ENCODE data around the gene COPZ1. TPM values are rescaled to one million over a fixed set of nuclear protein-coding genes. Genes with fewer than 3 reads are reported as not detected.
"Not testable (repeated sequence)": the region's sequence is repeated elsewhere in the genome, so short reads cannot be mapped to it uniquely, and the experiment has no call there.

COPZ1 gene
- total RNA-seq, 1 experiment from 2014 or later = 186 TPM

DNA sequence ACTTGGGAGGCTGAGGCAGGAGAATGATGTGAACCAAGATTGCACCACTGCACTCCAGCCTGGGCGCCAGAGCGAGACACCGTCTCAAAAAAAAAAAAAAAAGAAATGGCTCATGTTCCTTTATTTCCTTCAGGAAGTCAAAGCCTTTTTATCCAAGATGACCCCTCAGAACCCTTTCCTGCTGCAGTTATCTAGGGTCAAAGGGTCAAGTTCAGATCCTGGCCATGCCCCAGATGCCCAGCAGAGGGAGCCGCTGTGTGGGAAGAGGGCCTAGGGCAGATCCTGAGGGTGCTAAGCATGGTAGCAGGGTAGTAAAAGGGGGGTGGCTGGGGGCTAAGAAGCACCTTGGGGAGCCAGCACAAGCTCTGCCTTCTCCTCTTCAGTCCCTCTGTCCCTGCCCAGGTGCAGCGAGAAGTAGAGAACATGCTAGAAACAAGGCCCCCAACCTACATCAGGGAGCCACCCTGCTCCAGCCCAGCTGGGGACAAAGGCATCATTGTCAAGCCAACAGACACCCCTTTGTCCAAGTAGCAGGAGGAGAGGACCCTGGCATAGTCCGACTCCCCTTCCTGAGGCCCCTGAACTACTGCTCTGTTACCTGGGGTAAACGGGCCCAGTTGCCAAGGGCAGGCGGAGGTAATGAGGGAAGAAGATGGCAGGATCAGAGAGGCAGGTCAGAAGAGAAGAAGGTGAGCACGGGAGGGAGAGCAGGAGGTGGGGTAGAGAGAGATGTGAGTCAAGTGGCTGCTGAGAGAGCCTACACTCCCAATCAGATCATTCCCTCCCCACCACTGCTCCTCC, 30.6 kb upstream of the COPZ1 start:
- peak; percentile 28 for DNase-seq (ENCODE audit: low read depth)

DNA sequence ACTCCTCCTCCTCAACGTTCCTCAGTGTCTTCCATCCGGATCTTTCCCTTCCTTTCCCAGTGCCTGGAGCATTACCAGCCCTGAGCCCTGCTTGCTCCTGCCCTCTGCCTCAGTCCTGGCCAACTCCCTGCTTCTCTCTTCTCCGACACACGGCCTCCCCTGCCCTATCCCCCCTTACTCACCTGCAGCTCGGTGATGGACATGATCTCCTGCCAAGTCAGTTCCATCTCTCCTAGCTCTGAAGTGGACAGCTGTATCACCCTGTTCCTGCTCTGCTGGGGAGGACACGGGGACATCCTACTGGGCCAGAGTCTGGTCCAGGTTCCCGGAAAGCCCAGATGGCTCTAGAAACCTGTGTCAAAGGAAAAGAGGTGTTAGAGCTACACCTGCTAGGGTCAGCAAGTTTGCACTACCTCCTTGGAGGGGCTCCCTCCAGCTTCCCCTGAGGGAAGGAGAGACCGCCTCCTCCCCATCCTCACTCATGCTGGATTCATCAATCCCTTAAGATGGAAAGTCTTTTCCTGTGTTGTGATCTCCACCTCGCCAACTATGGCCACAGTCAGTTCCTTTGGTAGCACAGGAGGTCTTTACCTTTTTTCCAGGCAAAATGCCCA, 29.9 kb upstream of the COPZ1 start:
- DNase-seq (ENCODE audit: low read depth) = no peak

DNA sequence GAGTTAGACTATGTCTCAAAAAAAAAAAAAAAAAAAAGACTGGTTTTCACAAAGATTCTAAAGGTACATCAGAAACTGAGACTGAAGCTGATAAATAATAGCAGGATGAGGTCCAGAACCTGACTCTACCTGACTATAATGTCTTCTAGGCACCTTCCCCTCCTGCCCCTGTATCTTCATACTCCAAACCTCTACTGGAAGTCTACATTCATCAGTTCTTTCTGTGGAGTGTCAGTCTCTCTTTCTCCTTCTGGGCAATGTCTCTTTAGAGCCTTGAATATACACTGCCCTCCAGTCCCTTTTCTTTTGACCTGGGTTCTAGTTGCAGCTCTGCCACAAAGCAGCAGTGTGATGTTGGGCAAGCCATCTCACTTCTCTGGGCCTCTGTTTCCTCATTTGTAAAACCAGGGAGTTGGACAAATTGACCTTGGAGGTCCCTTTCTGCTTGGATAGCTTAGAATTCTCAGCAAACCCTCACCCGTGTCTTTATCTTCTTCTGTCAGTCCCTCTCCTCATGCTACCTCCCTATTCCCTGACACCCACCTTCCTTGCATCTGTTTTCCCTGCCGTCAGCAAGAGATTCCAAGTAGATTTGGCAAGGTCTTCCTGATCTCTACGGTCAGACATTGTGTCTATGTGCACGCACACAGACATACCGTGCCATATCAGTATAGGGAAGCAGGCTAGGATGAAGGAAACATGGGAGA, 28.4 kb upstream of the COPZ1 start:
- DNase-seq (ENCODE audit: low read depth) = no peak

- DNase-seq (ENCODE audit: low read depth) = no peak
These were observed 26.0 kb upstream of the COPZ1 start for GRCh38 chr12:54298904-54299303.

GRCh38 chr12:54299515-54300224, 25.3 kb upstream of the COPZ1 start:
- peak; percentile 68 for DNase-seq (ENCODE audit: low read depth)

DNA sequence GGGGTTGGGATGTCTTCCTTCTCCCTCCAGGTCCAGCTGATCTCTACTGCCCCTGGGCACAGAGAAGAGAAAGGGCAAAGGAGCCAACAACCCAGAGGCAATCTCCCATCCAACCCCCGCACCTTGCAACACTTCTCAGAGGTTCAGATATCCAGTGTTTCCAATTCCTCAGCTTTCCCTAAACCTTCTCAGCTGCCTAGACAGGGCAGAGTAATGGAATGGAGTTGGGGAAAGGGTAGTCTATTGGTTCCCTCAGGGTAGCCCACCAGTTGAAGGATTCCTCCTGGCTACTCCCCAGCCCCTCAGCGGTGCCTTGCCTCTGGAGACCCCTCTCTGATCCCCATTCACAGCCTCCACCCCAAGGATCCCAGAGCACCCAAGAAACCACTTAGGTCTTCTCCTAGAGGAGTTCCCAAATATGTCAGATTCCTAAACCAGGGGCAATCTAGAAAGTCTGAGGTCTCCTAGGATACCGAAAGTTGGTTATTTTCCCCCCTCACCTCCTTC, 24.7 kb upstream of the COPZ1 start:
- DNase-seq (ENCODE audit: low read depth) = peak; percentile 56

- peak; percentile 86 for DNase-seq (ENCODE audit: low read depth)
These were observed 24.1 kb upstream of the COPZ1 start, which contains the start of gene NFE2 for GRCh38 chr12:54300732-54301427. Gene NFE2 (minus strand): TSS chr12:54301015. CDS start chr12:54295248, 5,767 bp downstream.

DNA sequence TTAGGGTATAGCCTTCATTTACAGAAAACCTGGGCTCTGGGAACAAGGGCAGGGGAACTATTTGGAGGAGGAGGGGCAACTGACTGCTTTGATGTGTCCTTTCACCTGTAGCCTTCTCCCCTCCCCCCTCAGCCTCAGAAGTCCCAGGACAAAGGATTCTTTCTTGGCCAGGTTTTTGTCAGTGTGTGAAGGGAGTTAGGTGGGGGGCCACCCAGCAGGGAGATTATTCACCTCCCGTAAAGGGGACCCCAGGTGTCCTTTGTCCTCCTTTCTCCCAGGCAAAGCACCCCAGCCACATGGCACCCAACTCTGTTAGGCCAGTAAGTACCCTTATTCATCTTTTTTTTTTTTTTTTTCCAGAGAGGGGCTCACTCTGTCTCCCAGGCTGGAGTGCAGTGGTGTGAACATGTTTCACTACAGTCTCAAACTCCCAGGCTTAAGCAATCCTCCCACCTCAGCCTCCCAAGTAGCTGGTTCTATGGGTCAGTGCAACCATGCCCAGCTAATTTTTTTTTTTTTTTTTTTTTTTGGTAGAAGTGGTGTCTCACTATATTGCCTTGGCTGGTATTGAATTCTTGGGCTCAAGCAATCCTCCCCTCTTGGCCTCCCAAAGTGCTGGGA, 23.4 kb upstream of the COPZ1 start:
- DNase-seq (ENCODE audit: low read depth) = no peak

DNA sequence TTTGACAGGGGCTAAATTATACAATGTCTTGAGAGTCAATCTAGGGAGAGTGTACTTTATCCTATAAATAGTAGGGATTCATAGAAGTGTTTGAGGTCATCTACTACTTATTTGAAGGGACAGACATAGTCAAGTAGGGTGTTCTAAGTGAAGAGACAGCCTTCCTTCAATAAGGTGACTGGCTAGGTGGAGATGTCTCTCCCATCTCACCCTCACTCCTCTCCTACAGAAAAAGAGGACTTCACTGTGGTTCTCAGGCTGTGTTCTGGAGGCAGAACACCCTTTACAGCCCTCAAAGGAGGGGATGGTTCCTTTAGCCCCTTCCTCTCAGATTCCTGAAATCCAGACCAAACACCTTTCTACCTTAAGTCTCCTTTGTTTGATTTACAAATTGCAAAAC, 21.3 kb upstream of the COPZ1 start:
- no peak for DNase-seq (ENCODE audit: low read depth)

DNA sequence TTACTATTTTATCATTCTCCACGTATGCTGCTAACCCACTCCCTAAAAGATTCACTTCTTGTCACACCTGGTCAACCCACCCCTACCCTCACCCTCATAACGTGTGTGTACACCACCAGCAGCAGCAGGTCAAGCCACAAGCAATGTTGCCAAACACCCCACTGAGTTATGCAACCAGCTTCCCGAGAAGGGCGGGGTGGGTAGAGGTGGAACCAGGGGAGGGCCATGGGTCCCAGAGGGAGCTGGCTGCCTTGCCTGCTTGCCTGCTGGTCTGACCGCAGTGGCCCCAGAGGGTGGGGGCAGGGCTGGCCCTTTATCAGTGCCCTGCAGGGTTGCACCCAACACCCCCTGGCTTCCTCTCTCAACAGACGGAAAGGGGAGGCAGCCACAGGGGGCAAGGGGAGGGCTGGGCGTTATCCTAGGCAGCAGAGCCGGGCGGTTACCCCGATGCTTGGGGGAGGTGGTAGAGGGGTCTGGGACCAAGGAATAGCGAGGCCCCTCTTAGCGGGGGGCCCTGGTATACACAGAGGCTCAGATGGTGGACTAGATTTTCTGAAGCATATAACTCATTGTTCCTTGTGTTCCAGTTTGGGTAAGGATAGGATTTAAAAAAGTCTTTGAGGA, 20.6 kb upstream of the COPZ1 start:
- peak; percentile 62 for DNase-seq (ENCODE audit: low read depth)

GRCh38 chr12:54306925-54307741, 17.8 kb upstream of the COPZ1 start:
- DNase-seq (ENCODE audit: low read depth) = peak; percentile 82

- no peak for DNase-seq (ENCODE audit: low read depth)
These were observed 13.9 kb upstream of the COPZ1 start for GRCh38 chr12:54311051-54311450.

DNA sequence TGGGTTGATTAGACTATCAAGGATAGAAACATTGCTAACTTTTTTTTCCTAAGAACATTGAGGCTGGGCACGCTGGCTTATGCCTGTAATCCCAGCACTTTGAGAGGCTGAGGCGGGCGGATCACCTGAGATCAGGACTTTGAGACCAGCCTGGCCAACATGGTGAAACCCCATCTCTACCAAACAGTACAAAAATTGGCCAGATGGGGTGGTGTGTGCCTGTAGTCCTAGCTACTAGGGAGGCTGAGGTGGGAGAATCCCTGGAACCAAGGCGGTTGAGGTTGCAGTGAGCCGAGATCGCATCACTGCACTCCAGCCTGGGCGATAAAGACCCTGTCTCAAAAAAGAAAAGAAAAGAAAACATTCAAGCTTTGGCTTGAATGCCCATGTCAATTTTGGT, 12.6 kb upstream of the COPZ1 start:
- DNase-seq (ENCODE audit: low read depth) = not testable (repeated sequence)

GRCh38 chr12:54321363-54321762, 3.6 kb upstream of the COPZ1 start:
- no peak for DNase-seq (ENCODE audit: low read depth)

GRCh38 chr12:54325442-54326109, 645 bp downstream of the COPZ1 start:
- DNase-seq (ENCODE audit: low read depth) = not testable (repeated sequence)

DNA sequence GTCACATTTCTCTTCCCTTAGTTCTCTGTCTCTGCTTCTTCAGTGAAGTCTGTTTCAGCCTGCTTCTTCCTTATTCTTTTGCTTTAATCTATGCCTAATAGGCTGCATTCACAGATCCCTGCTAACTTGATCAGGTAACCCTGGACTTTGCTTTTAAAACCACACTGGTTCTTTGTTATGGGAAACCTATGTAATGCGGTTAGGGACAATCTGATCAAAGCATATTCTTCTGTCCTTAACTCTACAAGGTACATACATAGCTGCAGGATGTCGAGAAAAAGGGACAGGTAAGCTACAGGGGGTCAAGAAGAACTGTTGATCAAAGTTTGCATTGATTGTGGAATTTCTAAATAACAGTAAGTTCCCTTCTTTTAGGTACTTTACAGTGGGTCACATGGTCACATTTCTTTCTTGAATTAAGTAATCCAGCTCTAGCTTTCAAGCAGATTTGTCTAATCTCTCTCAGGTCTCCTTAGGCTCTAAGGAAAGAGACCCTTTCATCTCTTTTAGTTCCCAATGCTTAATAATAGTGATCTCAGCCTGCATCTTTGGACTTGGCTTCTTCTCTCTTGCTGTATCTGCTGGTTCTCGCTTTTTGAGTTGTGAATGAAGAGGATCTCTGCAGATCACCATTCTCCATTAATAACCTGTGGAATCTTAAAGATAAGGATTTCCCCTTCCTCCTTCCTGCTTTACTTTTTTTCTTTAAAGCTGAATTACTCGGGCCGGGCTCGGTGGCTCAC, 3.8 kb downstream of the COPZ1 start:
- DNase-seq (ENCODE audit: low read depth) = no peak

DNA sequence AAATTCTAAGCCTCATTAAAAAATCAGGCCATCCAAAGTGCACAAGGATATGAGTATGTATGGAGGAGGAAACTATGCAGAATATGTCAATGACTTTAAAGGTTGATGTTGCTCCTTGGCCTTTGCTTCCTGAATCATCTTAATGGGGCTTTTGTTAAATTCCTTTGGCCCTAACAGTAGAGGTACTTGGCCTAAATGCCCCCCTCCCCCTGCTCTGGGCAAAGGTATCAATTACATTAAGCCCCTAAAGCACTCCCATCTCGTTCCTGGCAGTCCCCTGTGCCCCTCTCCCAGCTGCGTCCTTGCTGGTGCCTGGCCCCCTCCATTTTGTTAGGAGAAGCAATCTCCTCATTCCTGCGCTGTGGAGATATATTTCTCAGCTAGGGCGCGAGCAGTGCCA, 4.8 kb downstream of the COPZ1 start:
- DNase-seq (ENCODE audit: low read depth) = peak; percentile 9

GRCh38 chr12:54330442-54330841, 5.5 kb downstream of the COPZ1 start:
- no peak for DNase-seq (ENCODE audit: low read depth)
